OCI-LY3 (cell line): ENCODE data around the gene CELF4.

Source experiments
- H2AFZ ChIP-seq: fragments of 200-600, 300-600 bp; shearing (Covaris generic); 2 replicates; pipeline ENCODE4 v1.6.0; 2014; ENCODE audit warnings: antibody characterized with exemption, low read depth, low read length
- H3K27ac ChIP-seq: fragments of 200-600, 300-600 bp; sonication (generic); 2 replicates; pipeline ENCODE4 v1.5.1; 2014; ENCODE audit warnings: mild to moderate bottlenecking, low read length, moderate library complexity, mixed read lengths
- H3K27me3 ChIP-seq: fragments of 200-600, 300-600 bp; sonication (generic); 2 replicates; pipeline ENCODE4 v1.6.1; 2014; ENCODE audit warnings: low read depth, low read length, mixed read lengths
- H3K36me3 ChIP-seq: fragments of 200-600, 300-600 bp; sonication (generic); replicated peaks from 2 replicates; pipeline ENCODE3; 2014; ENCODE audit warnings: low read depth, low read length, mixed read lengths
- H3K4me1 ChIP-seq: fragments of 300-600, 200-600 bp; sonication (generic); 2 replicates; pipeline ENCODE4 v1.6.1; 2014; ENCODE audit warnings: low read length, mixed read lengths
- H3K4me2 ChIP-seq: fragments of 200-600, 300-600 bp; sonication (generic); 2 replicates; pipeline ENCODE4 v1.6.1; 2014; ENCODE audit warnings: low read length, mixed read lengths
- H3K4me3 ChIP-seq: fragments of 300-600, 200-600 bp; sonication (generic); 2 replicates; pipeline ENCODE4 v1.5.1; 2014; ENCODE audit warnings: antibody characterized with exemption, mild to moderate bottlenecking, low read length, moderate library complexity
- H3K79me2 ChIP-seq: fragments of 300-600, 200-600 bp; shearing (Covaris generic); 2 replicates; pipeline ENCODE4 v1.6.1; 2014; ENCODE audit warnings: mild to moderate bottlenecking, low read length, mixed read lengths
- H3K9ac ChIP-seq: fragments of 300-600, 200-600 bp; shearing (Covaris generic); 2 replicates; pipeline ENCODE4 v1.6.0; 2014; ENCODE audit warnings: mild to moderate bottlenecking, low read length, moderate library complexity
- H3K9me3 ChIP-seq: fragments of 200-600, 300-600 bp; shearing (Covaris generic); 2 replicates; pipeline ENCODE4 v1.6.1; 2014; ENCODE audit warnings: low read length, mixed read lengths; ENCODE audit not compliant: insufficient read depth
- H4K20me1 ChIP-seq: fragments of 200-600, 300-600 bp; sonication (generic); 2 replicates; pipeline ENCODE4 v1.6.1; 2016; ENCODE audit warnings: low read length, mixed read lengths; ENCODE audit not compliant: insufficient read depth
- EZH2phosphoT487 ChIP-seq: fragments of 200-600 bp; shearing (Covaris generic); IDR thresholded peaks from 2 replicates; pipeline ENCODE4 v1.6.1; 2018; ENCODE audit warnings: antibody characterized with exemption, mixed run types, low read depth
- TF ChIP-seq, protein P1 (sequence below): fragments of 200-600, 300-600 bp; sonication (generic); IDR thresholded peaks from 2 replicates; pipeline ENCODE4 v1.5.1; 2014; ENCODE audit warnings: antibody characterized with exemption, low read length, low read depth

CELF4 gene

DNA sequence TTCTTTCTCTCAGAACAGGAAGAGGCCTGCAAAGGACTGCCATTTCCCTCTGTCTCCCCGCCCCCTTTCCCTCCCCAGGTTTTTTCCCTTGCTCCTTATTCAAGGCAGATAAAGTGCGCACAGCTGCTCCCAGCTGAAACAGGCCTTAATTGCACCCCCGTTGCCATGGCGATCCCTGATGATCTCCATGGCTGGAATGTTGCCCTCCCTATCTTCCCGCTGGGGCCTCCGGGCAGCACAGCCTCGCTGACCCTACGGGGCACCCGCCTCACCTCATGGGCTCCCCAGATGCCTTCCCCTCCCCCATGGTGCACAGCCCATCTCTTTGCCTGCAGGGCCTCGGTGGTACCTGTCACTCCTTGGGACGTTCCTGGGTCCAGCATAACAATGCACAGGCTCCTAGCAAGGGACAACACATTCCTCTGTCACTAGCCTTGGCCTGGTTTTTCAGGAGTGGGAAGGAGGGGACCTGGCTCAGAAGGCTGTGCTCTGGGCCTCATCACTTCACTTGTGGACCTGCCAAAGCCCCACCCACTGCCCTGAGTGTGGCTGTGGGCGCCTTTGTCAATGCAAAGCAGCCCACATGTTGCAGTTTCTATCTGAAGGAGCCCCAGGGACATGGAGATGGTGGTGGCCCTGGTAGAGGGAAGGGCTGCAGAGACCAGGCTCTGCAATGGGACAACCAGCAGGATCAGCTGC is 115.0 kb downstream of the CELF4 start:
- TF ChIP-seq EZH2phosphoT487, result no peak
- TF ChIP-seq, protein P1, sequence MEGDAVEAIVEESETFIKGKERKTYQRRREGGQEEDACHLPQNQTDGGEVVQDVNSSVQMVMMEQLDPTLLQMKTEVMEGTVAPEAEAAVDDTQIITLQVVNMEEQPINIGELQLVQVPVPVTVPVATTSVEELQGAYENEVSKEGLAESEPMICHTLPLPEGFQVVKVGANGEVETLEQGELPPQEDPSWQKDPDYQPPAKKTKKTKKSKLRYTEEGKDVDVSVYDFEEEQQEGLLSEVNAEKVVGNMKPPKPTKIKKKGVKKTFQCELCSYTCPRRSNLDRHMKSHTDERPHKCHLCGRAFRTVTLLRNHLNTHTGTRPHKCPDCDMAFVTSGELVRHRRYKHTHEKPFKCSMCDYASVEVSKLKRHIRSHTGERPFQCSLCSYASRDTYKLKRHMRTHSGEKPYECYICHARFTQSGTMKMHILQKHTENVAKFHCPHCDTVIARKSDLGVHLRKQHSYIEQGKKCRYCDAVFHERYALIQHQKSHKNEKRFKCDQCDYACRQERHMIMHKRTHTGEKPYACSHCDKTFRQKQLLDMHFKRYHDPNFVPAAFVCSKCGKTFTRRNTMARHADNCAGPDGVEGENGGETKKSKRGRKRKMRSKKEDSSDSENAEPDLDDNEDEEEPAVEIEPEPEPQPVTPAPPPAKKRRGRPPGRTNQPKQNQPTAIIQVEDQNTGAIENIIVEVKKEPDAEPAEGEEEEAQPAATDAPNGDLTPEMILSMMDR, result no peak
- H3K9ac ChIP-seq, result no peak overlapping the region
- no peaks in the 10 kb centered on the region for H3K27me3 ChIP-seq
- no peaks in the 10 kb centered on the region for H4K20me1 ChIP-seq
- no peaks in the 10 kb centered on the region for H3K36me3 ChIP-seq
- no peak overlapping the region for H3K4me2 ChIP-seq
- no peak overlapping the region for H2AFZ ChIP-seq
- H3K79me2 ChIP-seq, result no peaks in the 10 kb centered on the region
- H3K4me1 ChIP-seq, result peaks cover 12% of the 10 kb centered on the region
- H3K27ac ChIP-seq, result no peak overlapping the region
- no peaks in the 10 kb centered on the region for H3K9me3 ChIP-seq
- no peak overlapping the region for H3K4me3 ChIP-seq

DNA sequence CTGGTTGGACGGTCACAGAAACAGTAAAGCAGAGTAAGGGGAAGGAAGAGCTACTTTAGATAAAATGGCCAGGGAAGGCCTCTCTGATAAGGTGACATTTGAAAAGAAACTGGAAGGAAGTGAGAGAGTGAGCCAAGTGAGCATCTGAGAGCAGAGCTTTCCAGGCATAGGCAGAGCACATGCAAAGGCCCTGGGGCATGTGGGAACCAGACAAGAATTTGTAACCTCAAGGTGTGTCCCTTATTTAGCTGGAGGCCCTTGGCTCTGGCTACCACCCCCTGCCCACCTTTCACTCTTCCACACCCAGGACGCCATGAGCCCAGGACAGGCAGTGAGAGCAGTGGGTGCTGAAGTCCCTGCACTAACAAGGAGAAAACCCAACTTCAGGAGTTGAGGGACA is 116.0 kb downstream of the CELF4 start:
- Histone ChIP-seq H3K9ac (no peak overlapping the region), H3K27ac (no peak overlapping the region), H3K79me2 (no peaks in the 10 kb centered on the region), H3K4me3 (no peak overlapping the region), H3K36me3 (no peaks in the 10 kb centered on the region), H3K4me1 (peaks cover 17% of the 10 kb centered on the region), H4K20me1 (no peaks in the 10 kb centered on the region), H3K9me3 (no peaks in the 10 kb centered on the region), H2AFZ (no peak overlapping the region), H3K4me2 (no peak overlapping the region), H3K27me3 (no peaks in the 10 kb centered on the region)
- TF ChIP-seq EZH2phosphoT487, result no peak
- TF ChIP-seq, protein P1, result no peak

DNA sequence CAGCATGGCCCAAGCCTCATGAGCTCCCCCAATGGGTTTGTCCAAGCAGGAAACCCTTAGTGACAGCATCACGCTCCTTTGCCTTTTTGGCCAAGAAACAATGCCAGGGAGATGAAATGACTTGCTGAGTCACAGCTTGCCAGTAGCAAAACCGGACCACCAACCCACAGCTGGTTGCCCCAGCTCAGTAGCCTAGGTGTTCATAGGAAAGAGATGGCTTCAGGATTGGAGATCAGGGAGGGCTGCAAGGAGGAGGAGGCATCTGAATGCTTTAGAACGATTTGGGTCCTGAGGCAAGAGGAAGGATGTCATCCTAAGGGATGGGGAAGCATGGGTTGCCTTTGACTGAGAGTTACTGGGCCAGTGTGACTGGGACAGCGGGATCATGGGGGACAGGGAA is 116.7 kb downstream of the CELF4 start:
- Histone ChIP-seq H3K36me3 (no peaks in the 10 kb centered on the region), H3K27me3 (no peaks in the 10 kb centered on the region), H3K4me2 (no peak overlapping the region), H3K9ac (no peak overlapping the region), H3K9me3 (no peaks in the 10 kb centered on the region), H3K4me3 (no peak overlapping the region), H3K4me1 (peaks cover 18% of the 10 kb centered on the region), H2AFZ (no peak overlapping the region), H3K27ac (no peak overlapping the region), H4K20me1 (no peaks in the 10 kb centered on the region), H3K79me2 (no peaks in the 10 kb centered on the region)
- TF ChIP-seq, protein P1, result no peak
- TF ChIP-seq EZH2phosphoT487, result no peak

DNA sequence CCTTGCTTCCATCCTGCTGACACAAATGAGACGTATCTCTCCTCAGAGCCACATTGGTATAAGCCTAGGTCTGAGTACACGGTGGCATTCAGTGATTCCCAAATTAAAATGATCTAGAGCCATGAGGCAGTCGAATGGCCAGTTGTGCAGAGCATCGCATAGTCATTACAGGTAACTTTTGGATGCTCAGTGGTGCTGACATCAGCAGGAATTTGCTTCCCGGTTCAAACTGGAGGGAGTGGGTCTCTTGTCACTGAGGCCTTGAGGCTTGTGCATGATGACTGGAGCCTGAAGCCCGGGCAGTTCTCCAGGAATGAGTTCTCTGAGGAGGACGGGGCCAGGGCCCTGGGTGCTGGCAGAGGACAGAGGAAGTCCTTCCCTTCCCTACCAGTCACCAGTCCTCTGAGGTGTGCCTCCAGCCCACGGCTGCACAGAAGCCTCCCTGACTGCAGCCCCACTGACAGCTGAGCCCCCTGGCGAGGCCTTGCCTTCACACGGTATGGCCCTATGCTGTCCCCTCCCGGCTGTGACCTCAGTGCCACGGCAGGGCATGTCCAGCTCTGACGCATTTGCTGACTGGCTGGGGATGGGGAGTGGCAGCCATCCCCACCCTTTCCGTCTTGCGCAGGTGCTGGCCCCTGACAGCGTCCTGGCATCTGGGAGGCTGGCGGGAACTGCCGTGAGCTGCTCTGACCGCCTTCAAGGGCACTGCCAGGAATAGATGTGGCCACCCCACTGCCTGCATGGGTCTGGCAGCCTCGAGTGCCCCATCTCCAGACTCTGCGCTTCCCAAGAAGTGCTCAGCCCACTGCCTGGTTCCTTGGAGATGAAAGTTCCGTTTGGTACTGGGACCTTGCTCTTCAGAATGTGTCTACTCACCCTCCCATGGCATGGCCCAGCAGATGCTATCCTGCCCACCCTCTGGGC is 117.4 kb downstream of the CELF4 start:
- Histone ChIP-seq H2AFZ (no peak overlapping the region), H3K36me3 (no peaks in the 10 kb centered on the region), H3K27ac (no peak overlapping the region), H4K20me1 (no peaks in the 10 kb centered on the region), H3K9ac (no peak overlapping the region), H3K79me2 (no peaks in the 10 kb centered on the region), H3K4me3 (no peak overlapping the region), H3K4me2 (no peak overlapping the region), H3K9me3 (no peaks in the 10 kb centered on the region), H3K27me3 (no peaks in the 10 kb centered on the region), H3K4me1 (peaks cover 12% of the 10 kb centered on the region; the same call in 1 of the 2 replicates)
- TF ChIP-seq EZH2phosphoT487, result no peak
- TF ChIP-seq, protein P1, result no peak
